ENCODE data around the gene PDE11A.
A peak's percentile ranks its signal among the peaks of the same experiment; 100 is the strongest.
"Not testable (repeated sequence)": the region's sequence is repeated elsewhere in the genome, so short reads cannot be mapped to it uniquely, and the experiment has no call there.

The PDE11A gene

GRCh38 chr2:177816766-177817165 is 255.8 kb downstream of the PDE11A start:
- DNase-seq (ENCODE audit: low read depth), result no peak

- DNase-seq (ENCODE audit: low read depth), result no peak
Observed at GRCh38 chr2:177812713-177813396, 259.7 kb downstream of the PDE11A start.

- DNase-seq (ENCODE audit: low read depth), result no peak
Observed at GRCh38 chr2:177810906-177811305, 261.7 kb downstream of the PDE11A start.

- DNase-seq (ENCODE audit: low read depth), result no peak
Observed at GRCh38 chr2:177808984-177809809, 263.4 kb downstream of the PDE11A start.

GRCh38 chr2:177806025-177806424 is 266.6 kb downstream of the PDE11A start:
- DNase-seq (ENCODE audit: low read depth), result no peak

- DNase-seq (ENCODE audit: low read depth), result no peak
Observed at GRCh38 chr2:177799531-177799930, 273.0 kb downstream of the PDE11A start.

GRCh38 chr2:177797808-177798207 is 274.8 kb downstream of the PDE11A start:
- DNase-seq (ENCODE audit: low read depth), result no peak

- DNase-seq (ENCODE audit: low read depth), result no peak
Observed at GRCh38 chr2:177796654-177797415, 275.7 kb downstream of the PDE11A start.

GRCh38 chr2:177796011-177796410 is 276.6 kb downstream of the PDE11A start:
- no peak for DNase-seq (ENCODE audit: low read depth)

- not testable (repeated sequence) for DNase-seq (ENCODE audit: low read depth)
Observed at GRCh38 chr2:177785143-177785542, 287.4 kb downstream of the PDE11A start.

GRCh38 chr2:177784745-177785067 is 287.9 kb downstream of the PDE11A start:
- no peak for DNase-seq (ENCODE audit: low read depth)

GRCh38 chr2:177783835-177784744 is 288.5 kb downstream of the PDE11A start:
- DNase-seq (ENCODE audit: low read depth), result no peak

GRCh38 chr2:177783091-177783490 is 289.5 kb downstream of the PDE11A start:
- no peak for DNase-seq (ENCODE audit: low read depth)

- no peak for DNase-seq (ENCODE audit: low read depth)
Observed at GRCh38 chr2:177782613-177783012, 290.0 kb downstream of the PDE11A start.

- no peak for DNase-seq (ENCODE audit: low read depth)
Observed at GRCh38 chr2:177778472-177778871, 294.1 kb downstream of the PDE11A start.

- DNase-seq (ENCODE audit: low read depth), result no peak
Observed at GRCh38 chr2:177772529-177772928, 300.0 kb downstream of the PDE11A start.

GRCh38 chr2:177771191-177771590 is 301.4 kb downstream of the PDE11A start:
- DNase-seq (ENCODE audit: low read depth), result no peak

GRCh38 chr2:177767768-177768167 is 304.8 kb downstream of the PDE11A start:
- no peak for DNase-seq (ENCODE audit: low read depth)

- no peak for DNase-seq (ENCODE audit: low read depth)
Observed at GRCh38 chr2:177765698-177766097, 306.9 kb downstream of the PDE11A start.

GRCh38 chr2:177763531-177764265 is 308.9 kb downstream of the PDE11A start:
- peak; percentile 69 for DNase-seq (ENCODE audit: low read depth)

- DNase-seq (ENCODE audit: low read depth), result no peak
Observed at GRCh38 chr2:177759443-177759842, 313.1 kb downstream of the PDE11A start.

Measured in activated T-cell treated with anti-CD3 and anti-CD28 coated beads for 1 hour (primary cell).